Epidermal melanocyte (primary cell): ENCODE data around the gene USP21.

Source experiments
- DNase-seq: peaks from one replicate; pipeline ENCODE4 v3.0.0; 2011; ENCODE audit warnings: low spot score; ENCODE audit not compliant: insufficient read length

The USP21 gene

GRCh38 chr1:161192476-161193465 lies 33.5 kb downstream of the USP21 start:
- DNase-seq = peak; percentile 75

DNA sequence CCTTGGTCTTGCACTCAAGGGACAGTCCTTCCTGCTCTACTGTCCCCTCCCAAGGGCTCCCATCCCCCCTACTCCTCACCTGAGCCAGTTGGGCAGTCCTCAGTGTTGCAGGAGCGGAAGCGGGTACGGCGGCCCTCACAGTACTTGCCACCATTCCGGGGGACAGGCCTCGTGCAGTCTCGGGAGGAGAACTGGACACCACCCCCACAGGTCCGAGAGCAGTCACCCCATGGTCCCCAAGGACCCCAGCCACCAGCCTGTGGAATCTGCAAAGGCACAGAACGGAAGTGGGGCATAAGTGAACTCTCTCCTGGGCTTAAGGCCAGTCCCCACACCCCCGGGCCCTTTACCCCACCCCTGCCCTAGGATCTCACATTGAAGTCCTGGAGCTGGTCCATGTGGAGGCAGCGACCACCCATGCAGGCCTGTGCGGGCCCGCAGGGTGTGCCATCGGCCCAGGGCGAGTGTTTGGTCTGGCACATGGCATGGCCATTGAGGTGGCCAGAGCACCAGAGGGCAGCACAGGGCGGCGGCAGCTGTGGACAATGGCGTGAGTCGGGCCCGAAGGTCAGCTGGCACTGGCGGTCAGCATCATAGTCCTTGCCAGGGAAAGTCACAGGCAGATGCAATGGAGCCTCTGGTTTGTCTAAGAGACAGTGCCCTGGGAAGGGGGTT lies 34.4 kb downstream of the USP21 start:
- DNase-seq = no peak

DNA sequence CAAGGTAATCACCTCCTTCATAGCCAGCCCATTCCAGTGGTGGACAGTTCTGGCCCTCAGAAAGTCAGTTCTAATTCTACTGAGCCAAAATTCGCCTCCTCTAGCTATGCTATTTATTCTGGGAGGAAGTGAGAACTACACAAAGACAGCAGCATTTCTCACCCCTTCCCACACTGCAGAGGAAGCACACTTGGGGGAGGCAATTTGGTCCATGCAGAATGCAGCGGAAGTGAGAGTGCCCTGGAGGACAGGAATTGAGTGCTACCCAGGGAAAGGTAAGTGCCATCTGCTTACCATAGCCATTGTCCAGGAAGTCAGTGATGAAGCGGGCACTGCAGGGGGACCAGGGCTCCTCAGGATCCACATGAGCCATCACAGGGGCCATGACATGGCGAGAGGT lies 35.9 kb downstream of the USP21 start:
- no peak for DNase-seq

DNA sequence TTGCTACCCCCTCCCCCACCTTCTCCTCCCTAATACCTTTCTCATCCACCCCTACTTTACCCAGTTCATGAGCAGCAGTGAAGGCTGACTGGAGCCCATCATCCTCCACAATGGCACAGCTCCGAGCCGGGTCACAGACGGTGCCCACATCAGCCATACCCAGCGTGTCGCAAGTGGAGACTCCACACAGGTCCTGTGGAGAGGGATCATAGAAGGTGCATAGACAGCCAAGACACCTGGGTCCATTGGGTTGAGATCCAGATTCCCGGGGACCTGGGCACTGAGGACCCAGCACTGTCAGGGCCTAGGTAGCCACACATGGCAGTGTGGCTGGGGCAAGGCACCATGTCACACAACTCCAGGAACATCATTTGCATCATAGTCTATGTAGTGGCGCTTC lies 36.8 kb downstream of the USP21 start:
- no peak for DNase-seq

GRCh38 chr1:161196521-161197451 lies 37.5 kb downstream of the USP21 start:
- no peak for DNase-seq

- no peak for DNase-seq
These were observed 38.4 kb downstream of the USP21 start for GRCh38 chr1:161197560-161198193.

- peak; percentile 29 for DNase-seq
These were observed 39.0 kb downstream of the USP21 start for GRCh38 chr1:161198194-161198896.

- DNase-seq = peak; percentile 57
These were observed 39.7 kb downstream of the USP21 start, which contains the start of gene ADAMTS4 for GRCh38 chr1:161198897-161199431. ADAMTS4 (minus strand) TSS chr1:161199054; CDS start chr1:161198627, 427 bp downstream.

DNA sequence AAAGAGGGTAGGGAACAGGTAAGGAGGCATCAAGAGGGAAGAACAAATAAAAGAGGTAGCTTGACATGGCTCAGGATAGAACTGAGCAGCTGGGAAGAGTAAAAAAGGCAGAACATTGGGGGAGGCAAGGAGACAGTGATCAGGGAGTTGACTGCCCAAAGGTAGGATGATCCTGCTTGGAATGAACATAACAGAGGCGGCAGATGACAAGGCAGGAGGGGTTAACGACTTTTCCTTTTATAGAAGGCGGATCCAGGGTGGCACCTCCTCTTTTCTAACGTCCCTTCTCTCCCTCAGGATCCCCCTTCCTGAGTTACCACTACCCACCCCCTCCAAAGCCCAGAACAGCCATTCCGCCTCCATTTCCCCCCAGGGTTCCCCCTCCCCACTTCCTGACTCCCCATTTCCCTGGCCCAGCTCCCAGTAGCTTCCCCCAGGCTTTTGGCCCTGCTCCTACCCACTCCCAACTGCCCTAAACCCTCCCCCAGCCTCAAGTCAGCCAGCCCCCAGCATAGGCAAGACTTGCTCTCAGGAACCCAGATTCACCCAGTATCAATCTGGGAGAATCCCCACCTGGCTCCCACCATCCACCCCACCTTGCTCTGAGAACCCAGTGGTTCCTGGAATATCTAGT lies 40.3 kb downstream of the USP21 start:
- no peak for DNase-seq

DNA sequence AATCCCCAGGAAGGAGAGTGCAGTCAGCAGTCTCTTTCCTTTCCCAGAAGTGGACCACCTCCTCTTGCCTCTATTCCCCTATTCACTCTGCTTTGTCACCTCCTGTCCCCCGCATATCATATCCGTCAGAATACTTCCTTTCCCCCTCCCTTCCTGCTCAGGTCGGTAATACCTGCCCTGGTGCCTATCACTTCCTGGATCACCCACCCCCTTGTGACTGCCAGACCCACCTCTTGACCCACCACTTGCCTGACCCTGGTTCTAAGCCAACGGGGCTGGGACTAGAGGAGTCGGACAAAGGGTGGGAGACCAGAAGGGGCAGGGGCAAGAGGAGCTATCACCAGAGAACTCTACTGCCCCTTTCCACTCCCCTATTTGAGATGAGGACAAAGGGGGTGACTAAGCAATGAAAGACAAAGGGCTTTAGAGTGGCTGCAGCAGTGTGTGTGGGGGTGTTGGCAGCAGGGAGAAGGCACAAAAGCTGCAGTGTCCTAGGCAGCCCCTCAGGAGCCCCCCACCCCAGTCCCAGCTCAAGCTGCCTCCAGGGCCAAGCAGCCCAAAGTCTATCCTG lies 41.2 kb downstream of the USP21 start:
- no peak for DNase-seq

GRCh38 chr1:161200992-161201835 lies 41.9 kb downstream of the USP21 start:
- no peak for DNase-seq

GRCh38 chr1:161201836-161202712 lies 42.8 kb downstream of the USP21 start, which contains the start of gene NDUFS2:
NDUFS2 (plus strand) TSS chr1:161202367; CDS start chr1:161202386, 19 bp downstream.
- peak; percentile 89 for DNase-seq

DNA sequence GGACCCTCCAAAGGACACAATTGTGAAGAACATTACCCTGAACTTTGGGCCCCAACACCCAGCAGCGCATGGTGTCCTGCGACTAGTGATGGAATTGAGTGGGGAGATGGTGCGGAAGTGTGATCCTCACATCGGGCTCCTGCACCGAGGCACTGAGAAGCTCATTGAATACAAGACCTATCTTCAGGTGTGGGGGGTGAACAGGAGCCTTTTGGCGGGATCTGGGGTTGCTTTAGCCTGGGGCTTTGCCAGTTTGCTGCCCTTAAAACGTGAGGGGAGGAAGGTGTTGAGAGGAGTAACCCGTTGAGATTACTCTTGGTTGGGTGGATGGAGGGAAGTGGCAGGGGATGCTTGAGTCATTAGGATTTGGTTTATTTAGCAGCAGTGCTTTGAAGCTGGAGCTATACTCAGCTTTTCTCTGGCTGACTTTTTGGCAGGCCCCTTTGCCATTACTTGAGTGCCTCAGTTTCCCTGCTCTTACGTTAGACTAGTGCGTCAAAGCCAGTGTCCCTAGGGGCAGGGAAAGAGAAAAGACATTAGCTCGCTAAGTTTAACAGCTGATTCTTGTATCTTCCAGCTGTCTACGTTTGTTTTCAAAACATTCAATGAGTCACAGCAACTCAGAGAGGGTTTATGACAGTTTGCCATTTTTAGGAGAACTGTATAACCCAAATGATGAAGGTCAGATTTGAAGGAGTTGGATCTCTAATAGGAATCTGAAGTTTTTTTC lies 47.3 kb downstream of the USP21 start:
- no peak for DNase-seq

- no peak for DNase-seq
These were observed 47.9 kb downstream of the USP21 start for GRCh38 chr1:161207173-161207572.

GRCh38 chr1:161209790-161210409 lies 50.6 kb downstream of the USP21 start:
- peak; percentile 65 for DNase-seq

- no peak for DNase-seq
These were observed 55.1 kb downstream of the USP21 start for GRCh38 chr1:161214369-161214768.
